NCI-H748 treated with DMSO at 0.1 percent for 48 hours (cell line): ENCODE data around the gene ZNF710.
"Not testable (repeated sequence)": the region's sequence is repeated elsewhere in the genome, so short reads cannot be mapped to it uniquely, and the experiment has no call there.

Source experiments
- DNase-seq: peaks from one replicate; lab custom pipeline; 2025; lab: John Stamatoyannopoulos, UW

ZNF710 gene

GRCh38 chr15:90001062-90001682, at the start of gene ZNF710:
TSS of gene ZNF710 (plus strand) at chr15:90001324. CDS start at chr15:90067138, 65,814 bp downstream.
- peak; percentile 21 for DNase-seq

GRCh38 chr15:89954541-89954940, 46.6 kb upstream of the ZNF710 start:
- no peak for DNase-seq

- DNase-seq: not testable (repeated sequence)
Observed at GRCh38 chr15:89955449-89955998, 45.6 kb upstream of the ZNF710 start.

- DNase-seq: no peak
Observed at GRCh38 chr15:89958107-89958805, 42.9 kb upstream of the ZNF710 start.

GRCh38 chr15:89963301-89964231, 37.6 kb upstream of the ZNF710 start:
- DNase-seq: no peak

- no peak for DNase-seq
Observed at GRCh38 chr15:89964232-89964954, 36.7 kb upstream of the ZNF710 start.

- no peak for DNase-seq
Observed at GRCh38 chr15:89967881-89968280, 33.2 kb upstream of the ZNF710 start.

GRCh38 chr15:89971592-89971997, 29.5 kb upstream of the ZNF710 start:
- no peak for DNase-seq

GRCh38 chr15:89972085-89972484, 29.0 kb upstream of the ZNF710 start:
- DNase-seq: no peak

- no peak for DNase-seq
Observed at GRCh38 chr15:89975482-89976245, 25.5 kb upstream of the ZNF710 start.

- no peak for DNase-seq
Observed at GRCh38 chr15:89976246-89976600, 24.9 kb upstream of the ZNF710 start.

GRCh38 chr15:89977836-89978235, 23.3 kb upstream of the ZNF710 start:
- not testable (repeated sequence) for DNase-seq

- no peak for DNase-seq
Observed at GRCh38 chr15:89978914-89979313, 22.2 kb upstream of the ZNF710 start.

- no peak for DNase-seq
Observed at GRCh38 chr15:89980896-89981295, 20.2 kb upstream of the ZNF710 start.

- no peak for DNase-seq
Observed at GRCh38 chr15:89982315-89983055, 18.6 kb upstream of the ZNF710 start.

GRCh38 chr15:89984001-89984400, 17.1 kb upstream of the ZNF710 start:
- DNase-seq: no peak

GRCh38 chr15:89984421-89985010, 16.6 kb upstream of the ZNF710 start:
- DNase-seq: no peak

- no peak for DNase-seq
Observed at GRCh38 chr15:89985111-89985510, 16.0 kb upstream of the ZNF710 start.

- DNase-seq: no peak
Observed at GRCh38 chr15:89991312-89991711, 9.8 kb upstream of the ZNF710 start.

GRCh38 chr15:89993349-89993748, 7.8 kb upstream of the ZNF710 start:
- no peak for DNase-seq
